Sciatic nerve (tissue), 2 donors: ENCODE results near the gene PHF2. TPM values are rescaled to one million over a fixed set of nuclear protein-coding genes. Genes with fewer than 3 reads are reported as not detected.

Experiments
- ATAC-seq: fragments of 200-7000 bp; cut with Tn5 transposase; one replicate; pipeline ENCODE4 v1.9.1; 2020; ENCODE audit warnings: mild to moderate bottlenecking, moderate library complexity
- DNase-seq: peaks from one replicate; pipeline ENCODE4 v3.0.0-alpha.2; 2020; ENCODE audit warnings: low spot score
- intact Hi-C: fragments of 100-400 bp; cut with DNase I; formaldehyde crosslinking; loops from one replicate; pipeline ENCODE4 v1.14.2; 2022
- total RNA-seq: library from RNA; stranded (reverse); fragmentation: NEBNext Ultra II Directional; extraction: Animal tissue kit (Norgen Biotek cat#: 25700); gene quantifications from one replicate; pipeline ENCODE4 v1.2.1, GENCODE V29; 2021
- donor health status: DM: no; HTN: no; CAD: no.
- donor health status: DM: no; HTN: no; CAD: no.

The PHF2 gene
- total RNA-seq, 1 donor from 2014 or later = 41.5 TPM

- intact Hi-C loops = no loop called here
Measured at GRCh38 chr9:93616044-93616443, 39.7 kb downstream of the PHF2 start.

GRCh38 chr9:93617273-93617672, 40.9 kb downstream of the PHF2 start:
- ATAC-seq = no peak
- intact Hi-C loops = no loop called here
- no peak for DNase-seq

More at GRCh38 chr9:93616044-93616443, 39.7 kb downstream of the PHF2 start:
- ATAC-seq (no peak), DNase-seq (no peak)

- DNase-seq (no peak), ATAC-seq (no peak)
- intact Hi-C loops = no loop called here
Measured at GRCh38 chr9:93619272-93619775, 42.9 kb downstream of the PHF2 start.

DNA sequence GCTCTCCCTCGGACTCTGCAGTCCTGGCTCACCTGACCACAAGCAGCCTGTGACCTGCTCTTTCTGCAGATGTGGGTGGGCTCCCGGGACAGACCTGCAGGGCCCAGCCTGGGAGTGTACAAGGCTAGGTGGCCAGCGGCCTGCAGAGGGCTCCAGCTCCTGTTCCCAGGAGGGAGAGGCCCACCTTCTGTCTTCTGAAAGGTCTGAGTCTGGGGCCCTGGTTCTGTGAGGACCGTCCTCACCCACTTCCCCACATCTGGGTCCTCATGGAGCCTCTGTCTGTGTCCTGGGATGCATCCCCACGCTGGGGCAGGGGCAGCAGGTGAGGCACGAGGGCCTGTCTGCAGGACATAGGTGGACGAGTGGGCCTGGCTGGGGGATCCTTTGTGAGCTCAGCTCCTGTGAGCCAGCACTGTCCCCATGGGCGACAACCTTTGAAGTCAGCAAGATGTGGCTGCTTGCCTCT, 43.7 kb downstream of the PHF2 start:
- intact Hi-C loops = no loop called here
- ATAC-seq (no peak), DNase-seq (no peak)

GRCh38 chr9:93620881-93621820, 44.8 kb downstream of the PHF2 start:
- intact Hi-C loops = no loop called here
- ATAC-seq (peak; percentile 22), DNase-seq (no peak)

DNA sequence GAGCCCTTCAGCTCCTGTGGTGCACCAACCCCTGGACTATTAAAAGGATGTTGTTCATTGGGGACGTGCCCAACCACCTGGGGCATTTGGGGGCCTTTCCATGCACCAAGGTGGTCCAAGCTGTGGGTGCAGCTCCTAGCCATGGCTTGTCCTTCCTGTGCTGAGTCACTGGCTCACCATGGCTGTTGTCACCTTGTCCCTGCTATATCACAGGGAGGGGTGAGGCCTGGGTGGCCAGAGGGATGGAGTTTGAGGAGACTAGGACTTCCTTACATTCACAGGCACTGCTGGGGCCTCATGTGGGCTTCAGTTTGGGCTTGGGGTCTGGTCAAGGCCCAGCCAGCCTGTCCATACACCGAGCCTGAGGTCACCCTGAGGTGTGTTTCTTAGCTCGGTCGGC, 45.5 kb downstream of the PHF2 start:
- no peak for DNase-seq
- no peak for ATAC-seq
- intact Hi-C loops = no loop called here

DNA sequence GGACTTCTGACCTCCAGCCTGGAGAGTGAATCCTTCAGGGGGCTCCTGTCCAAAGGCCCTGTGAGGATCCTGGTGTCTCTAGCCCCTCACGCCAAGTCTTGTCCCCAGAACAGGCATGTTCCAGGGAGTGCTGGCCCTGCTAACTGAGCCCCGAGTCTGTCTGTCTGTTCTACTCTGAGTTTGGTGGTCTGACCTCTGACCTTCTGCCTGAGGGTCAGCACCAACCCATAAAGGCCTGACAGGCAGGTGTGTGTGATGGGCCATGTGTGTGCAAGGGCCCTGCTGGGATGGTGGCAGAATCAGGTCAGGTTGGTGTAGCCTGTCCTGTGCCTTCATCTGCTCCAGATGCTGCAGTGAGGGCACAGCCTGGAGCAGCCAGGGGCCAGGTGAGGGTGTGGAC, 46.3 kb downstream of the PHF2 start:
- DNase-seq (no peak), ATAC-seq (no peak)
- intact Hi-C loops = no loop called here

GRCh38 chr9:93623753-93624152, 47.4 kb downstream of the PHF2 start:
- intact Hi-C loops = no loop called here
- ATAC-seq = no peak
- DNase-seq = no peak

DNA sequence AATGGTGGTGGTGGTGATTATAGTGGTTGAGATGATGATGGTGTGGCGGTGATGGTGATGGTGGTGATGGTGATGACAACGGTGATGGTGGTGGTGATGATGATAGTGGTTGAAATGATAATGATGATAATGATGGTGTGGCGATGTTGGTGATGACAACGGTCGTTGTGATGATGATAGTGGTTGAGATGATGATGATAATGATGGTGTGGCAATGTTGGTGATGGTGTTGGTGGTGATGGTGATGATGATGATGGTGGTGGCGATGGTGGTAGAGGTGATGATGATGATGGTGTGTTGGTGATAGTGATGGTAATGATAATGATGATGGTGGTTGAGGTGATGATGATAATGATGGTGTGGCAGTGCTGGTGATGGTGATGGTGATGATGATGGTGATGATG, 48.0 kb downstream of the PHF2 start:
- DNase-seq (no peak), ATAC-seq (no peak)
- intact Hi-C loops = no loop called here

- ATAC-seq = no peak
- no peak for DNase-seq
- intact Hi-C loops = no loop called here
Measured at GRCh38 chr9:93624977-93625376, 48.6 kb downstream of the PHF2 start.

DNA sequence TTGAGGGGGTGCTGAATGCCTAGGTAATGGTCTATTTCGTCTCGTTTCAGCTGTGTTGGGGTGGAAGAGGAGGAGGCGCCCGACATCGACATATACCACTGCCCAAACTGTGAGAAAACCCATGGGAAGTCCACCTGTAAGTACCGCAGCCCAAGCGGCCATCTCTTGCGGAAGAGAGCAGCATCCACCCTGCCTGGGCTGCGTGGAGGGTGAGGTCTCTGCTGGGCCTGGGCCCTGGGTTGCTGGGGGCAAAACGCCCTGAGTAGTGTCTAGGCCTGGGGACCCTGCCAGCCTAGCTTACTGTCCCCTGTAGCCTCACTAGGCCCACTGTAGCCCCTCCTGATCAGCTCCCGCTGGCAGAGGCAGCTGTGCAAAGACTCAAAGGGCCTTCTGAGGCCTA, 53.5 kb downstream of the PHF2 start:
- DNase-seq = no peak
- intact Hi-C loops = no loop called here
- no peak for ATAC-seq

DNA sequence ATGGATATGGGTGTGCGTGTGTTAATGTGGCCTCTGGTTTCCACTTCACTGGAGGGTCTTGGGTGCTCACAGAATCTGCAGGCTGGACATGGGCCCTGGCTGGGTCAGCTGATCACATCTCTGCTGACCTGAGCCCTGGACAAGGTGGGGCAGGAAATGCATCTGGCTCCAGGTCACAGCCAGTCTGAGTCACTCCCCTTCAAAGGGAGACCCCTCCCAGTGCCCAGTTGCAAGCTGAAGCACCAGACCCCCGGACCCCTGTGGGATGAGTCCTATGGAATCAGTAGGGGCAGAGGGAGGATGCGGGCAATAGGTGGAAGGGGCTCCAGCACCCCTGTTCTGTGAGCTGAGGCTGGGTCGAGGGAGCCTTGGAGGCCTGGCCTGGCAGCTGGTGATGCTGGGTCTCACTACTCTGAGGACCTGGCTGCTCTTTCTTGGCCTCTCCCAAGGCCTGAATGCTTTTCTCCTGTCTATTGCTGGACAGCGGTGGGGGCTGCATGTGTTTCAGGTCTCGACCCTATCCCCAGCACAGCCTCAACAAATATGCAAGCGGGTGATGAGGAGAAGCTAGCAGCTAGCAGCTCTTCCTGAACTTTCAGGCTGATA, 54.5 kb downstream of the PHF2 start:
- intact Hi-C loops = no loop called here
- ATAC-seq (no peak), DNase-seq (peak; percentile 46)

DNA sequence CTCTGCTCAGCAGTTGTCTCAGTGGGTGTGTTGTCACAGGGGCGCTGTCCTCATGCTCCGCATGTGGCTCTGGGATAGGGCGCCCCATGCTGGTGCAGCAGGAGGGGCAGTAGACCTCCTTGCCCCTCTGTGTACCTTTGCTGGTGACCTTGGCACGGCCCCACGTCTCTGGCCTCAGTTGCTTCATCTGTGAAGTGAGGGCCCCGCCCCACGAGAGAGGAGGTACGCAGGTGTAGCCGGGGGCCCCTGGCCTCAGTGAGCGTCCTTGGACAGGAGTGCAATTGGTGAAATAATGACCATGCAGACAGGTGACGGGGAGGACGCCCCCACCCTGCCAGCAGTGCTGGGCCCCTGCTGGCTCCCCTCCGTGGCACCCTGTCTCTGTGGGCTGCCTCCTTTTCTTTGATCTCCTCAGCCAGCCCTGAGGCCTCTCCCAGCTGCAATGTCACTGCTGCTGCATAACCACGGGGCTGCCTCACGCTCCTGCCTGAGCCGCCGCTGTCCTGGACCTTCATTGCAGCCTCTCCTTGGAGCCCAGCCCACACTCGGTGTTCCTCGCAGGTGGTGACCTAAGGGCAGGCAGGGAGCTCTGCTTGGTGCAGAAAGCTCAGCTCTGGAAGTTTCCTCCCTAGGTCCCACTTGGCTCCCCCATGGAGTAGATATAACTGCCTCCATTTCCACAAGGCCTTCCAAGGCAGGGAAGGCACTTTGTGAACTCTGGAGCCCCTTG, 57.3 kb downstream of the PHF2 start:
- DNase-seq = peak; percentile 53
- intact Hi-C loops = no loop called here
- ATAC-seq = no peak

- no peak for ATAC-seq
- DNase-seq = peak; percentile 50
- intact Hi-C loops = no loop called here
Measured at GRCh38 chr9:93634311-93635185, 58.2 kb downstream of the PHF2 start.

- peak; percentile 25 for ATAC-seq
- intact Hi-C loops = no loop called here
- peak; percentile 42 for DNase-seq
Measured at GRCh38 chr9:93635186-93636107, 59.1 kb downstream of the PHF2 start.

- peak; percentile 42 for DNase-seq
- intact Hi-C loops = no loop called here
- no peak for ATAC-seq
Measured at GRCh38 chr9:93636172-93636661, 59.8 kb downstream of the PHF2 start.

GRCh38 chr9:93636667-93637066, 60.3 kb downstream of the PHF2 start:
- intact Hi-C loops = no loop called here
- ATAC-seq (no peak), DNase-seq (peak; percentile 38)
